ENCODE results near the gene SMG1. TPM values are rescaled to one million over a fixed set of nuclear protein-coding genes. Genes with fewer than 3 reads are reported as not detected.

The SMG1 gene
- total RNA-seq, 1 experiment from 2014 or later = 96.4 TPM

GRCh38 chr16:18788828-18789514, 137.2 kb downstream of the SMG1 start:
- no peak overlapping the region for H4K8ac ChIP-seq (replicated peaks; ENCODE audit: insufficient read length, low read depth, low read length)
- H2BK120ac ChIP-seq (ENCODE audit: low read depth, low read length, poor library complexity, severe bottlenecking) = no peak overlapping the region
- H3K79me1 ChIP-seq (ENCODE audit: insufficient read depth, low read depth, low read length, poor library complexity, severe bottlenecking) = peaks cover 12% of the 10 kb centered on the region
- no peak for TF ChIP-seq CTCF (conservative IDR thresholded peaks at IDR 0.05)
- peaks cover 6% of the 10 kb centered on the region for H3K23me2 ChIP-seq (ENCODE audit: insufficient read length, low read depth, low read length, poor library complexity, severe bottlenecking)
- H3K27me3 Mint-ChIP-seq (ENCODE audit: low read depth) = peaks cover 1% of the 10 kb centered on the region; the same call in 1 of the 2 replicates
- no peaks in the 10 kb centered on the region for H4K20me1 ChIP-seq (ENCODE audit: control insufficient read depth, insufficient read depth, insufficient read length)
- no peak overlapping the region for H2AFZ ChIP-seq (ENCODE audit: low read length)
- WGBS (ENCODE audit: extremely low coverage, insufficient read length, low lambda C conversion rate) = no CpG with 5 or more reads among the region's 20 CpGs
- H3K23ac ChIP-seq (ENCODE audit: insufficient read length, low read depth, low read length) = no peak overlapping the region
- H3K36me3 Mint-ChIP-seq (ENCODE audit: insufficient read depth in 1 of 3, low read depth in 3 of 3) = peaks cover 60 to 91% (median 82%) of the 10 kb centered on the region in 3 experiments
- H2BK5ac ChIP-seq (ENCODE audit: insufficient read length, low read length) = no peak overlapping the region
- no peaks in the 10 kb centered on the region for H3K9me3 ChIP-seq (ENCODE audit: control insufficient read depth, low read depth, low read length)
- H2BK20ac ChIP-seq (ENCODE audit: low read depth, low read length, poor library complexity, severe bottlenecking) = no peak overlapping the region
- peak overlapping the region; percentile 98 to 99 (median 99) for H3K27ac Mint-ChIP-seq
- H2BK15ac ChIP-seq (ENCODE audit: low read depth, low read length) = no peak overlapping the region
- 0 out of 2 replicates have a peak, but pooled peaks cover 5% of the 10 kb centered on the region for H3K4me1 ChIP-seq (ENCODE audit: insufficient read depth, low read length)
- no peak overlapping the region for H4K91ac ChIP-seq (ENCODE audit: insufficient read length, low read depth, low read length)
- H3K4me3 Mint-ChIP-seq = peak overlapping the region; percentile 96 to 97
- no peak overlapping the region for H3K27ac ChIP-seq (ENCODE audit: insufficient read length, low read depth, low read length)
- H3T11ph ChIP-seq (ENCODE audit: low read length) = no peak overlapping the region
- peaks cover 34 to 43% of the 10 kb centered on the region in 2 experiments for H3K4me1 Mint-ChIP-seq
- H3K9ac ChIP-seq (ENCODE audit: extremely low read depth, insufficient read length, low read length) = peak overlapping the region; percentile 99
- no peak overlapping the region for H3K18ac ChIP-seq (ENCODE audit: insufficient read length, low read depth, low read length)
- H3K4ac ChIP-seq (ENCODE audit: low read depth, low read length) = no peak overlapping the region
- H3K14ac ChIP-seq (ENCODE audit: insufficient read depth, low read length) = no peak overlapping the region
- H3K56ac ChIP-seq (ENCODE audit: insufficient read length, low read depth, low read length) = no peak overlapping the region
- peaks cover 54% of the 10 kb centered on the region for H3K79me2 ChIP-seq (ENCODE audit: insufficient read depth, low read length)
- peak overlapping the region; percentile 98 for H3K4me2 ChIP-seq (ENCODE audit: insufficient read depth, insufficient read length, low read length)
- H3K27me3 ChIP-seq (ENCODE audit: insufficient read depth, low read length) = no peaks in the 10 kb centered on the region
- DNase-seq = no peak
- H3K9me3 Mint-ChIP-seq = peaks cover 2 to 5% of the 10 kb centered on the region in 2 experiments; a peak in 2 of 5 replicates
- no peak overlapping the region for H2AK5ac ChIP-seq (ENCODE audit: insufficient read length, low read length)
- H4K5ac ChIP-seq (ENCODE audit: insufficient read length, low read depth, low read length) = no peak overlapping the region
- no peak overlapping the region for H2BK12ac ChIP-seq (ENCODE audit: insufficient read length, low read depth, low read length)
